HG02642 (cell line): Measurements from ENCODE around the gene BANF2.
A peak's percentile ranks its signal among the peaks of the same experiment; 100 is the strongest.

Experiments
- ATAC-seq: cut with Tn5 transposase; IDR thresholded peaks from one replicate; pipeline ENCODE4 v1.9.1; 2021; ENCODE audit warnings: mild to moderate bottlenecking; ENCODE audit not compliant: unreplicated experiment, poor library complexity

Gene BANF2

DNA sequence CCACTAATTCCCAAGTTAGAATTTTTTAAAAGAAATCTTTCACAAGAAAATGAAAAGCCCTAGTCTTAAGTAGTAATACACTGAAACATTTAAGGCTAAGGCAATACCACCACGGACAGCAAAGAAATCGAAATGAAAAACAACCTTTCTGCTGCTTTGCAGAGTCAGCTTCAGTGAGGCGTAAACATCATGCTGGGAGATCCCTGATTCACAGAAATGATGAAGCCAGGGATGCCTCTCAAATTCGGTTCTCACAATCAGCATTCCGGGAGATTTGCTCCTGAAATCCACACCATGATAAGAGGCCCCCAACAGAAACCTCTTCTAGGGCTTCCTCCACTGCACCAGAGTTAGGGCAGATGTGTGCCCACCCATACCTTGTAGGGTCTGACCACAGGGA is 36.3 kb upstream of the BANF2 start:
- ATAC-seq: no peak

DNA sequence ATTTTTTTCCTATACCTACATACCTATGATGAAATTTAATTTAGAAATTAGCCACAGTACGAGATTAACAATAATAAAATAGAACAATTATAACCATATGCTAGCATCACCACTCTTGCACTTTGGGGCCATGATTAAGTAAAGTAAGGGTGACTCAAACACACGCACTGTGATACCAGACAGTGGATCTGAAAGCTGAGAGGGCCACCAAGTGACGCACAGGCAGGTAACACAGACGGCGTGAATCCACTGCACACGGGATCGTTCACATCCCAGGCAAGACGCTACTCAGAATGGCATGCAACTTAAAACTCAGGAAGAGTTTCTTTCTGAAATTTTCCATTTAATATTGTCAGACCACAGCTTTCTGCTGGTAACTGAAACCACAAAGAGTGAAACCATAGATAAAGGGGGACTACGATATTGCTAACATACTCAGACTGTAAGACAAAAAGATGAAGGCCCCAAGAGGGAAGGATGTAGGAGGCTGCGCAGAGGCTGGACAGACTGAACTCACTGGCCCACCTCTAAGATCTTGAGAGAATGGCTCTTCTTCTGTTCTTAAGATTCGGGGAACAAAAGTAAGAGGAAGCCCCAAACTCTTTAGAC is 35.6 kb upstream of the BANF2 start:
- no peak for ATAC-seq

DNA sequence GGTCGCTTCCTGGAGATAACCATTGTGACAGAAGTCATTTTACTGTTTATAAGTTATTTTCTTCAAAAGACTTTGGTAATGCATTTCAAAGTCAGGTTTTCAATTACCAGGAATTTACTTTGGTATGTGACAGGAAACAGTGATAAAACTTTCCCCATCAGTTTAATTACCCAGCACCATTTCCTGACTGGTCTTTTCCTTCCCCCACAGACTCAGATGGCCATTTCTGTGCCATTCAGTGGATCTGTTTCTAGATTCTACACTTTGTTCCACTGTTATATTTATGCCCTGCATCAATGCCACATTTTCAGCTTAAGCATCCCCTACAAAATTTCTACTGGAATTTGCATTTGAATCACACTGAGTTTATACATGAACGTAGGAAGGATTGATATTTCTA is 34.0 kb upstream of the BANF2 start:
- no peak for ATAC-seq

DNA sequence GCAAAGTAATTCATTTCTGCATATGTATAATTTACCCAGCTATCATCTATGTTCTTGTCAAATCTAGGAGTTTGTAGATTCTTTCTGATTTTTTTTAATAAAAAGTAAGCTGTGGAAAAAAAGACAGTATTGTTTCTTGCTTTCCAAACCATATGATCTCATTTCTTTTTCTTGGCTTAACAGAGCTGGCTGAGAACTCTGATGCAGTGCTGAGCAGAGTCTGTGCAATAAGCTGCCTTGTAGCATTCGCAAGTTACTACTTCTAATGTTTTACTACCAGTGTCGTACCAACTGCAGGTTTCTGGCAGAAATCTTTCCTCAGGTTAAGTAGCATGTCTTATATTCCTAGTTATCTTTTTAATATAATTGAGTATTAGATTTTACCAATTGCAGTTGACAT is 33.3 kb upstream of the BANF2 start:
- ATAC-seq: no peak

DNA sequence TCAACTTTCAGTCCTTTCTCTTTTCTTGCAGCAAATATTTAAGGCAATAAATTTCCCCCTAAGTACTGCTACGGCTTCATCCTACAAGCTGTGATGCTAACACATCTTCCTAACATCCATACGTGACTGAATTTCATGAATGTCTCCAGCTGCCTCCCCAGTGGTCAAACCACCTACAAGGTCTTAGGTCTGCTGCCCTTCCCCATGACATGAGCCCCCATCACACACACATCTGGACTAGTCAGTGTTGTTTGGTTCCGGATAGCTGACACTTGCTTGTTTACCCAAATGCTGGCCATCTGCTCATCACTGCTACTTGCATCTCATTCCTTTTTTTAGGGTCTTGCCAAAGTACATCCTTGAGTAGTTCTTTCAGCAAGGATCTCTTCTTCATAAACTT is 32.3 kb upstream of the BANF2 start:
- no peak for ATAC-seq

DNA sequence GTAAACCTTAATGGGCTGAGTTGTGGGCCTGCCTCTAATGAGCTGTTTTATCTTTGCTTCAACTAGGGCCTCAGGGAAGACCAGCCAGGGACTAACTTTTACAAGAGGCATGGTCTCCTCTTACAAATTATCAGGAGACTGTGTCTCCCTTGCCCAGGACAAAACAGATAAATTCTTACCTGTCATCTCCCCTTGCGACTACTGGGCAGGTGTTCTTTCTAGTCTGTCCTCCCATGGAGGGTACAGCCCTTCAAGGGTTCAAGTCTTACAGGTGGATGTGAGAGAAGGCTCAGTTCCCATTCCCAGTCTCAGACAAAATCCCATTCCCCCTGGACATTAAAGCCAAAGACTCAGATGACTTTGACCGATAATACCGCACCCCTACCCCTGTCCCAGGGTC is 31.3 kb upstream of the BANF2 start:
- no peak for ATAC-seq

DNA sequence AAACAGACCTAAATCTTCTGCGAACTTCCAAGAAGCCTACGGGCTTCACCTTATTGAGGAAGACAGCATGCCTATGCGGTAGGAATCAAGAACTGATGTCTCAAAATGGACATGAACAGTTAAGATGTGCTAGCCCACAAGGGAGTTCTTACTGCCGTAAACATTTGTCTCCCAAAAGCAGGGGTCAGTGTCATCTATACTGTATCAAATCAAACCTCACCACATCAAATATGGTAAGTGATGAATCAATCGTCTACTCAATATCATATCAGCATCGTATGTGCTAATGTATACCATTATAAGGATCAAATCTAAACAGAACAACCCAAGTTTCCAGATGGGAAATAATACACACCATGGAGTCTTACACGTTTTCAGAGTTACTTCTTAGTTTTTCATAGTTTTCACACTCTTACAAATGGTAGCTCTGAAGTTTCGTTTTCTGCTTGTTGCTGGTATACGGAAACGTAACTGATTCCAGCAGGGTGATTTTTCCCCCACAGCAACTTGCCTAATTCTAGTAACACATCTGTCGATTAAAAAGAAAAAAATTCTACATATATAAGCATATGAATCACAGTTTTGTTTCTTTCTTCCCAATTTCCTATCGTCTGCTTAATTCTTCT is 30.3 kb upstream of the BANF2 start:
- ATAC-seq: no peak

DNA sequence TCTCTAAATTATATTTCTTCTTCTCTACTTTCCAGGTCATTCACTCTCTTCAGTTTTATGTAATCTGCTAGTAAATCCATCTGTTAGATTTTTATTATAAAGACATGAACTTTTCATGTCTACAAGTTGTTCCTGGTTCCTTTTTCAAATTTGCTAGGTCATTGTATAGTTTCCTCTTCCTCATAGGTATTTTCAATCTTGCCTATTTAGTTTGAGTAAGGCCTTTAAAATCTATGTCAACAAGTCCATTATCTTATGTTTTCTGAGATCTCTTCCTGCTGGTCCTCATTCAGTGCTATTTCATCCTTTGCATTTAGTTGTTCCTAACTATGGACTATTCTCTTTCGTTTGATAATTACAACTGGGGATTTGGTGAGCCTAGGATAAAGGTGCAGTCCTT is 28.8 kb upstream of the BANF2 start:
- ATAC-seq: no peak

DNA sequence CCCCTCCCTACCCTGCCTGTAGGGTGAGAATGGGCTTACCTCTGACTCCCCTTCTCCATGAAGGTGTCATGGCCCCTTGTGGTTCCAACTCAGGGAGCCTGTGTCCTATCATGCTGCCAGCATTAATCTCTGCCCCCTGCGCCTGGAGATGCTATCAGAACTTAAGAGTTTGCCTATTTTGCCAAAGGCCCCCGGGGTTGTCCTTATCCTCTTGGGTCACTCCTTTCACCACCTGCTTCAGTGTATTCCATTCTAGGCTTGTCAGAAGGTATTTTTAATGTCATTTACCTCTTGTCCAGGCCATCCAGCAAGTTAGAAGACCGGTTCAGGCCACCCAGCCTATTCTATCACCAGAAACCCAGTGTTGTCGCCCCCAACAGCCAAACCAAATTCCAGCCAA is 28.2 kb upstream of the BANF2 start:
- no peak for ATAC-seq

DNA sequence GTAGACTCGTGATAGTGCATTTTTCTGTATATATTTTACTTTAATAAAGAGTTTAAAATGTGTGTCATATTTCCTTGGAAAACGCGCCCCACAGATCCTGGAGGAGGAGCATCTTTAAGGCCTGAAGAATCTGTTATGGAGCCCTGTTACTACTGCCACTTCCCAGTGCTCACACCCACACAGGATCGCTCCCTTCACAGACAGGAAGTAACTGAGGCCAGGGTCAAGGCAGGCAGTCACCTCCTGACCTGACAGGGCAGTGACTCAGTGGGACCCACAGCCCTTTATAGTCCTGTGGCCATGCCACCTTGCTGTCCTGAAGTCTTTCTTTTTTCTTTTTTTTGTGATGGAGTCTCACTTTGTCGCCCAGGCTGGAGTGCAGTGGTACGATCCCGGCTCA is 26.7 kb upstream of the BANF2 start:
- ATAC-seq: no peak

DNA sequence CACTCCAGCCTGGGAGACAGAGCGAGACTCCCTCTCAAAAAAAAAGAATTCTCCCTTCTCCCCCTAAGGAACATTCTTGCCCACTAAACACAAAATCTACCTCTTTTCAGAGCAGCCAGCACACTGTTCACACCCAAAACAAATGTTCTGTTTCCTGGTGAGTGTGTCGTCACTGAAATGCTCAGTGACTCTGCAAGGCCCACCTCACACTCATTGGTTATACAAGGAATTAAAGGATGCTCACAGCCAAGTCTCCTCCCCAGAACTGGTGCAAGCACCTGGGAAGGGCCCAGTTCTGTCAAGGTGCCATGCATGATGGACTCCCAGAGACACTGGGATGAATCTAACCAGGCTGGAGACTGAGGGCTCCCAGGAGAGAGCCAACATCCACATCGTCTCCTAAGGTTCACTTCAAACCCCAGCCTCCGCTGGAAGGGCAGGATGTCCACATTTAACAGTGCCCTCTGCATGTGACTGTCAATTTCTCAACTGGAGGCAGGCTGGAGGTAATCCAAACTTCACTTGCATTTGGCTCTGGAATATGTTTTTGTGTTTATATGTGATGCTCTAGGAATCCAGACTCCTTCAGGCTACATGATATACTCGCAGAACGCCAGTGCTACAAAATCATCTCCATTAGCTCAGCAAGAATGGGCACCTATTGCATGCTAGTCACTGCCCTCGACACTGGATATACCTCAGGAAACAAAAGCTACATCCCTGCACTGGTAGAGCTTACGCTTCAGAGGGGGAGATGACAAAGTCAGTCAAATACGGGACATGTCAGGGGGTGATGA is 24.8 kb upstream of the BANF2 start:
- no peak for ATAC-seq

DNA sequence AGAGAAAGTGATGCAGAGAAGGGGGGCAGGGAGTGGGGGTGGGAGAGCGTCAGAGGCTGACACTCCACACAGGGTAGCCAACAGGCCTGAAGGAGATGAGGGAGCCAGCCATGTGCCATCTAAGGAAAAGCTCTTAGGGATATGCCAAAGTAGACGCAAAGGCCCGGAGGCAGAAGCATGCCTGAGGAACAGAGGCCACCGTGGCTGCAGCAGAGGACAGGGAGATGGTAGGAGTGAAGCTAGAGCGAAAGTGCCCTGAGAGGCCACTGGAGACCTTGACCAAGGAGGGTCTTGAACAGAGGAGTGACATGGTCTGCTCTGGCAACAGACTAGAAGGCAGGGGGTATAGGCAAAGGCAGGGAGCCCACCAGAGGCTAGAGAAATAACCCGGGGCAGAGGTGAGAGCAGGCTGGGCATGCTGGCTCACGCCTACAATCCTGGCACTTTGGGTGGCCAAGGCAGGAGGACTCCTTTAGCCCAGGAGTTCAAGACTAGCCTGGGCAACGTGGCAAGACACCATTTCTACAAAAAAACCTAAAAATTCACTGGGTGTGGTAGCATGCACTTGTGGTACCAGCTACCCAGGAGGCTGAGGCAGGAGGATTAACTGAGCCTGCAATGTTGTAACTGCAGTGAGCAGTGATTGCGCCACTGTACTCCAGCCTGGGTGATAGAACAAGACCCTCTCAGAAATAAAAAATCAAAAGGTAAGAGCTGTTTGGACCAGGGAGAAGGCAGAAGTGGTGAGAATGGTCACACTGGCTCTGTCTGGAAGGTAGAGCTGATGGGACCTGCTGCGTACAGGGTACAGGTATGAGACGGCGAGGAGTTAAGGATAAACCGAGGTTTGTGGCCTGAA is 24.0 kb upstream of the BANF2 start:
- ATAC-seq: no peak

DNA sequence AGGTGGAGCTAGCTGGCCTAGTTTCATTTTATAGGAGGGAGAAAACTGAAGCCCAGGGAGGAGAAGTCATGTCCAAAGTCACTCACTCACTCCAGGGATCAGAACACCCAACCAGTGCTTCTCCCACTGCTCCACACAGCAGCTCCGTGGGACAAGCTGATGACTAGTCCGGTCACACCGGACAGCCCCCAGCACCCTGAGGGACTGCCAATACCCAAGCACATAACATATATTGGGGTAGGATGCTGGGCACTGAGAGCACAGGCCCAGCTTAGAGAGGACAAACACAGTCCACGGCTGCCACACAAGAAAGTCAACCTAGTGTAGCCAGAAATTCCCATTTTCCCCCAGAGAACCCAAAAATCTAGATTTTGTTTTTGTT is 23.4 kb upstream of the BANF2 start:
- ATAC-seq: no peak

DNA sequence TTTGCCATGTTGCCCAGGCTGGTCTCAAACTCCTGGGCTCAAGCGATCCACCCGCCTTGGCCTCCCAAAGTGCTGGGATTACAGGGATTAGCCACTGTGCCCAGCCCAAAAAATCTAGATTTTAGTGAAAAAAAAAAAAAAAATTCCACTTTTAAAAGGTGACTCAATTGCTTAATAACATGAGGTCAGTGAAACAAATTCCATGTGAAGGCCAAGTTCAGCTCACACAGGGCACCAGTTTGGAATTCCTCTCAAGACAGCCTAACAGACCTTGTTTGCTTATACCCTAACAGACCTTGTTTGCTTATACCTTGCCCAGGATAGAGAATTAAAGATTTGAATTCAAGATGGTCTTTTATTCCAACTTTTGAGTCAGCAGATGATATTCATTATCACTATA is 22.8 kb upstream of the BANF2 start:
- ATAC-seq: no peak

DNA sequence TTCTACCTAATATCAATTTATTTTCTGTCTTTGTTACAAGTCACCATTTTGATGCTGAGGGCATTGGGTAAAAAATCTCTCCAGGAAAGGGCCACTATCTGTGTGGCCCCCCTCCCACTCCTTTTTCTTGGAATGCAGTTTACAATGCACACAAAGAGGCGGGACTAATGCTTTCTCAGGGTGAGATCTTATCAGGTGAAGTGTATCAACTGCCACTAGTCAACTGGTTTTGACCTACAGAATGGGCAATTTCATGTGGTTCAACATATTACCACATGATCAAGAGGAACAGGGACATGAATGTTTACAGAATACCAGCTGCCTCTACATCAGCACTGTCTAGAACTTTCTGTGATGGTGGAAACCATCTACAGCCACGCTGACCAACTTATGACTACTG is 21.5 kb upstream of the BANF2 start:
- ATAC-seq: no peak

DNA sequence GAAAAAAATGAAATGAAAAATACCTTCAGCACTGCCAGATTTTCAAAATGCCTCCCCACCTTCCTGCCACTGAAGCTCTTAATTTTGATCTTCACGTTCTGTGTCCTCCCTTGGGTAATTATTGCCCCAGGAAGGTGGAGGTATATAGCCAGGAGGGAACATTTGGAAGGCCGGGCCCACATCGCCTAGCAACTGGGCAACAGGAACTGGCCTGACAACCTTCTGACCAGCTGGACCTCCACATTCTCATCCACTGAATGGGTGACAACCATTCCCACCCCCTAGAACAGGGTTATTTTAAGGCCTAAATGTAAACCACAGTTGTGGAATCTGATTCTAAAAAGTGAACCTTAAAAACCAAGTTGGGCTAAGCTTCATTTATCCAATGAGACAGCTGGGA is 20.9 kb upstream of the BANF2 start:
- ATAC-seq: no peak

DNA sequence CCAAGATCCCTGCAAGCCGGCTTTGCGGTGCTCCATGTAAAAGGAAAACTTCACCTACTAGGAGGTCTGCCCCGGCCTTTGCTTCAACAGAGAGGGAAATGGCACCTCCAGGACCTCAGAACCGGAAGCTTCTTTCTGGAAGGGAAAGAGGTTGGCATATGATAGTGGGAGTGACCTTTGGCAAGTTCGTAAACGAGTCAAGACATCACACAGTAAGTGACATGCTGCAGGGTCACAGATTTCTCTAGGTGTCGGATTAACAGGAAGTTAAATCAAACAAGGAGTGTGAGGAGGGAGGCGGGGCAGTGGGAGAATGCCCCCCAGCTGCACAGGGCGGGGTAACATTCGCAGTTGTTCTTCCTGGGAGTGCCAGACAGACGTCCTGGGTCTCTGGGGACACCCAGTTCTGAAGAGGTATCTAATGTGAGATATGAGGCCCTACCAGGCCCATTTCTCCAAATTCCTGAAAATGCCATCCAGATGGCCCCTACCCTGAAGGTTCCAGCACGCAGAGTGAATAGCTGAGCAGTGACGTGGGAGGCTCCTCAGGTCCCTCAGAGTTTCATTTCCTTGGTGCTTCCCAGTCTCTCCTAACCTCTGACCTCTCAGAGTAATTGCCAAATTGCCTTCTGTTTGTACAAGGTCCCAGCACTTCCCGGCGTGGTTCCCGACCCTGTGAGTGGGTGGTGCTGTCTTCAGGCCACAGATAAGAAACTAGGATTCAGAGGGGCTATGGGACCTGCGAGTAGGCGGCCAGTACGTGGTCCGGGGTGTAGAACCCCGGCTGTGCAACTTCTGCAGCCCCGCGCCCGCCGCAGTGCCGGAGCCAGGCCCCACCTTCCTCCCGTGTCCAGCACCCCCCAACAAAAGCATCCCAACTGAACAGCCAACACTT is 19.6 kb upstream of the BANF2 start:
- ATAC-seq: no peak

DNA sequence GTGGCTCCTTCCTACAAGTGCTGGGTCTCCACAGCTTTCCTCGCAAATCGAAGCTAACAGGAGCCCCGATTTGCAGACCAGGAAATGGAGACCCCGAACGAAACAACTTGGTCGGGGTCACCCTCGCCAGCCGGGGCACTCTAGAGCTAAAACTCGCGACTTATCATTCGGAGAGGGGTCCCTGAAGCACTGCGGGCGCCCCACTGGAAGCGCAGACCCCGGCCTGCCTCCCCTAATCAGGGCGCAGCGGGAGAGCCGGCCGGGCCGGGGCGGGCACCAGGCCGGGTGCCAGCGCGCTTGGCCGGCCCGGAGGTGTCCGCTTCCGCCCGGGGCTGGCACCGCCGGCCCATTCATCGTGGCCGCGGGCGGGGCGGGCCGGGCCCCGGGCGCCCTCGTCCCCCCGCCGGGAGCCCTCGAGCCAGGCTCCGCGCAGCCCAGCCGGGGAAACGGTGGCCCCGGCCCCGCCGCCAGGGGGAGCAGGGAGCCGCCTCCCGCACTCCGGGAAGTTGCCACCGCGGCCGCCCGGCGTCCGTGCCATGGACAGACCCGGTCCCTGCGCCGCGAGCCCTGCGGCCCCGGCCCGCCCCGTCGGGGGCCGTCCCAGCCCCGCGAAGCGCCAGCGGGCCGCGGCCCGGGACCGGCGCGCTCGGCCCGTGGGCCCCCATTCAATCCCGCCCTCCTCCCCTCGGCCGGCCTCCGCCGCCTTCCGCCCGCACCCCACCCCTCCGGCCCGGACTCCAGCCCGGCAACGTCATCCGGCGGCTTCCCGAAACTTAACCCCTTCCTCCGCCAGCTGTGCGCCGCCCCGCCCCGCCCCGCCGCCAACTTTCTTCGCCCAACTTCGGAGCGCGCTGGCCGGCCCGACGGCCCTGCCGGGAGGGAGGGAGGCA is 18.7 kb upstream of the BANF2 start:
- ATAC-seq: peak; percentile 42

DNA sequence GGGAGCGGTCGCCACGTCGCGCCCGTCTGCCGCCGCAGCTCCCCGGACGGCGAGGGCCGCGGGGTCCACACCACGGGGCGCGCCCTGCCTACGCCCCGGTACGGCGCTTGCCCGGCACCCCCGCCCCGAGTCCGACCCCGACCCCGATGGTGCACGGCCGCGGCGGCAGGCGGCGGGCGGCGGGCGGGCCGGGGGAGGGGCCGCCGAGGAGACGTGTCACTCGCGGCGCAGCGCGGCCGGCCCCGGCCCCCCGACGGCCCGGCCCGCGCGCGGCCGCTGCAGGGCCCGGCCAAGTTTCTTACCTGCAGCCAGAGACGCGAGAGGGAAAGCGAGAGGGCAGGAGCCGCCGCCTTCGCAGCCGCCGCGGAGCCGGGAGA is 18.1 kb upstream of the BANF2 start:
- peak; percentile 14 for ATAC-seq
